IPS-20b (cell line): ENCODE data around the gene DCDC2.
"Not testable (repeated sequence)": the region's sequence is repeated elsewhere in the genome, so short reads cannot be mapped to it uniquely, and the experiment has no call there.

Experiments used
- H3K27ac ChIP-seq: one replicate; pipeline ENCODE4 v1.5.1; 2013; ENCODE audit warnings: low read length
- H3K27me3 ChIP-seq: 2 replicates; pipeline ENCODE4 v1.6.1; 2013; ENCODE audit warnings: mild to moderate bottlenecking, low read length, inconsistent platforms; ENCODE audit not compliant: insufficient read depth
- H3K36me3 ChIP-seq: 2 replicates; pipeline ENCODE4 v1.6.1; 2013; ENCODE audit warnings: low read depth, mild to moderate bottlenecking, inconsistent platforms, low read length, moderate library complexity; ENCODE audit not compliant: insufficient read depth
- H3K4me1 ChIP-seq: 2 replicates; pipeline ENCODE4 v1.6.1; 2013; ENCODE audit warnings: mild to moderate bottlenecking, control low read depth, inconsistent platforms, low read length, moderate library complexity; ENCODE audit not compliant: insufficient read depth
- H3K4me3 ChIP-seq: 2 replicates; pipeline ENCODE4 v1.5.1; 2013; ENCODE audit warnings: mild to moderate bottlenecking, low read length, inconsistent platforms
- H3K9ac ChIP-seq: 2 replicates; pipeline ENCODE4 v1.6.1; 2013; ENCODE audit warnings: low read depth, mild to moderate bottlenecking, inconsistent platforms, low read length, moderate library complexity
- H3K9me3 ChIP-seq: 2 replicates; pipeline ENCODE4 v1.6.1; 2013; ENCODE audit warnings: mild to moderate bottlenecking, low read depth, low read length, inconsistent platforms; ENCODE audit not compliant: insufficient read depth

DCDC2 gene

GRCh38 chr6:24274441-24275083, 83.3 kb downstream of the DCDC2 start:
- H3K27ac ChIP-seq = no peak overlapping the region
- H3K36me3 ChIP-seq = no peaks in the 10 kb centered on the region
- H3K9me3 ChIP-seq = no peaks in the 10 kb centered on the region
- H3K9ac ChIP-seq = no peak overlapping the region
- no peak overlapping the region for H3K4me3 ChIP-seq
- no peaks in the 10 kb centered on the region for H3K4me1 ChIP-seq
- no peaks in the 10 kb centered on the region for H3K27me3 ChIP-seq

GRCh38 chr6:24273096-24273870, 84.6 kb downstream of the DCDC2 start:
- Histone ChIP-seq H3K9me3 (no peaks in the 10 kb centered on the region), H3K4me1 (no peaks in the 10 kb centered on the region), H3K9ac (no peak overlapping the region), H3K27me3 (no peaks in the 10 kb centered on the region), H3K27ac (no peak overlapping the region), H3K36me3 (no peaks in the 10 kb centered on the region), H3K4me3 (no peak overlapping the region)

GRCh38 chr6:24272553-24272952, 85.3 kb downstream of the DCDC2 start:
- Histone ChIP-seq H3K27me3 (no peaks in the 10 kb centered on the region), H3K27ac (no peak overlapping the region), H3K36me3 (no peaks in the 10 kb centered on the region), H3K4me3 (no peak overlapping the region), H3K9ac (no peak overlapping the region), H3K4me1 (no peaks in the 10 kb centered on the region), H3K9me3 (no peaks in the 10 kb centered on the region)

GRCh38 chr6:24272148-24272547, 85.7 kb downstream of the DCDC2 start:
- H3K36me3 ChIP-seq = no peaks in the 10 kb centered on the region
- H3K4me1 ChIP-seq = no peaks in the 10 kb centered on the region
- no peaks in the 10 kb centered on the region for H3K9me3 ChIP-seq

GRCh38 chr6:24270011-24270410, 87.8 kb downstream of the DCDC2 start:
- H3K27ac ChIP-seq = no peak overlapping the region
- no peaks in the 10 kb centered on the region for H3K9me3 ChIP-seq
- H3K4me1 ChIP-seq = no peaks in the 10 kb centered on the region
- H3K9ac ChIP-seq = no peak overlapping the region
- H3K4me3 ChIP-seq = no peak overlapping the region
- H3K27me3 ChIP-seq = no peaks in the 10 kb centered on the region
- no peaks in the 10 kb centered on the region for H3K36me3 ChIP-seq

More at GRCh38 chr6:24272148-24272547, 85.7 kb downstream of the DCDC2 start:
- no peak overlapping the region for H3K4me3 ChIP-seq
- H3K27ac ChIP-seq = no peak overlapping the region
- H3K27me3 ChIP-seq = no peaks in the 10 kb centered on the region
- no peak overlapping the region for H3K9ac ChIP-seq

GRCh38 chr6:24258214-24258613, 99.6 kb downstream of the DCDC2 start:
- not testable (repeated sequence) for H3K4me1 ChIP-seq, H3K36me3 ChIP-seq, H3K9ac ChIP-seq, H3K9me3 ChIP-seq, H3K27me3 ChIP-seq, H3K4me3 ChIP-seq, H3K27ac ChIP-seq

- no peaks in the 10 kb centered on the region for H3K36me3 ChIP-seq
- H3K9ac ChIP-seq = no peak overlapping the region
- H3K9me3 ChIP-seq = peaks cover 8% of the 10 kb centered on the region; the same call in 1 of the 2 replicates
- no peak overlapping the region for H3K27ac ChIP-seq
- H3K4me1 ChIP-seq = peaks cover 5% of the 10 kb centered on the region; the same call in 1 of the 2 replicates
- no peaks in the 10 kb centered on the region for H3K27me3 ChIP-seq
- no peak overlapping the region for H3K4me3 ChIP-seq
Observed at GRCh38 chr6:24257282-24257681, 100.6 kb downstream of the DCDC2 start.

GRCh38 chr6:24255676-24256075, 102.2 kb downstream of the DCDC2 start:
- peaks cover 8% of the 10 kb centered on the region; the same call in 1 of the 2 replicates for H3K9me3 ChIP-seq
- no peaks in the 10 kb centered on the region for H3K27me3 ChIP-seq
- H3K4me1 ChIP-seq = peaks cover 19% of the 10 kb centered on the region
- no peak overlapping the region for H3K9ac ChIP-seq
- no peak overlapping the region for H3K27ac ChIP-seq
- H3K4me3 ChIP-seq = no peak overlapping the region
- no peaks in the 10 kb centered on the region for H3K36me3 ChIP-seq

GRCh38 chr6:24253360-24253759, 104.5 kb downstream of the DCDC2 start:
- H3K27ac ChIP-seq = no peak overlapping the region
- peaks cover 31% of the 10 kb centered on the region for H3K4me1 ChIP-seq
- no peak overlapping the region for H3K4me3 ChIP-seq
- peaks cover 8% of the 10 kb centered on the region; the same call in 1 of the 2 replicates for H3K9me3 ChIP-seq
- H3K9ac ChIP-seq = no peak overlapping the region
- no peaks in the 10 kb centered on the region for H3K27me3 ChIP-seq
- no peaks in the 10 kb centered on the region for H3K36me3 ChIP-seq

GRCh38 chr6:24252280-24252679, 105.6 kb downstream of the DCDC2 start:
- H3K4me1 ChIP-seq = peaks cover 31% of the 10 kb centered on the region
- H3K9me3 ChIP-seq = peaks cover 8% of the 10 kb centered on the region; the same call in 1 of the 2 replicates
- H3K4me3 ChIP-seq = no peak overlapping the region; the same call in 1 of the 2 replicates
- no peaks in the 10 kb centered on the region for H3K27me3 ChIP-seq
- peak overlapping the region; percentile 76 for H3K27ac ChIP-seq
- H3K9ac ChIP-seq = peak overlapping the region; percentile 29; the same call in 1 of the 2 replicates
- no peaks in the 10 kb centered on the region for H3K36me3 ChIP-seq

GRCh38 chr6:24251339-24251738, 106.5 kb downstream of the DCDC2 start:
- Histone ChIP-seq H3K4me1 (peaks cover 31% of the 10 kb centered on the region), H3K4me3 (peak overlapping the region; percentile 26; the same call in 1 of the 2 replicates), H3K9me3 (peaks cover 8% of the 10 kb centered on the region; the same call in 1 of the 2 replicates), H3K27ac (no peak overlapping the region), H3K9ac (peak overlapping the region; percentile 0; the same call in 1 of the 2 replicates), H3K27me3 (no peaks in the 10 kb centered on the region), H3K36me3 (no peaks in the 10 kb centered on the region)

- peaks cover 31% of the 10 kb centered on the region for H3K4me1 ChIP-seq
- no peak overlapping the region for H3K27ac ChIP-seq
- H3K9me3 ChIP-seq = peaks cover 7% of the 10 kb centered on the region; the same call in 1 of the 2 replicates
- no peak overlapping the region for H3K9ac ChIP-seq
- H3K27me3 ChIP-seq = no peaks in the 10 kb centered on the region
- H3K36me3 ChIP-seq = no peaks in the 10 kb centered on the region
- H3K4me3 ChIP-seq = no peak overlapping the region
Observed at GRCh38 chr6:24249926-24250325, 107.9 kb downstream of the DCDC2 start.
